Naive thymus-derived CD4-positive, alpha-beta T cell (primary cell): Measurements from ENCODE around the gene ISM2. TPM values are rescaled to one million over a fixed set of nuclear protein-coding genes. Genes with fewer than 3 reads are reported as not detected.

Source experiments
- ATAC-seq: fragments of 150-1000 bp; cut with Tn5 transposase; 2 replicates; pipeline ENCODE4 v1.10.0; 2021; ENCODE audit warnings: mild to moderate bottlenecking, moderate library complexity
- CTCF ChIA-PET: fragments of 350-600 bp; sonication (Branson Sonifier 250); formaldehyde crosslinking; loops from one replicate; lab custom pipeline; 2021; ENCODE audit warnings: antibody characterized with exemption; lab: Charles Lee
- POLR2A ChIA-PET: fragments of 350-600 bp; sonication (Branson Sonifier 250); formaldehyde crosslinking; loops from one replicate; lab custom pipeline; 2021; ENCODE audit warnings: antibody characterized with exemption, inconsistent platforms; lab: Charles Lee
- DNase-seq, 9 donors: peaks; one replicate each; pipeline versions ENCODE4 v3.0.0 to v3.0.0-alpha.2; 2020 to 2022; ENCODE audit warnings: mixed read lengths in 1 of 9
- H3K27ac ChIP-seq: one replicate; pipeline ENCODE4 v1.7.0; 2013; ENCODE audit warnings: mild to moderate bottlenecking, low read depth, low read length, moderate library complexity
- H3K27me3 ChIP-seq, 2 donors: one replicate each; pipeline ENCODE4 v1.7.0; 2013; ENCODE audit warnings: low read length in 2 of 2, mild to moderate bottlenecking in 2 of 2, moderate library complexity in 2 of 2; ENCODE audit not compliant: control insufficient read depth in 2 of 2, insufficient read depth in 2 of 2
- H3K36me3 ChIP-seq, 3 experiments: 1 replicate in 2 of 3; 2 replicates in 1 of 3; pipeline ENCODE4 v1.7.0; 2013; ENCODE audit warnings: low read length in 3 of 3, mild to moderate bottlenecking in 3 of 3, moderate library complexity in 1 of 3; ENCODE audit not compliant: insufficient read depth in 3 of 3, control insufficient read depth in 2 of 3
- H3K4me1 ChIP-seq, 2 donors: one replicate each; pipeline ENCODE4 v1.7.0; 2013; ENCODE audit warnings: low read length in 2 of 2, mild to moderate bottlenecking in 2 of 2, moderate library complexity in 1 of 2; ENCODE audit not compliant: control insufficient read depth in 2 of 2, insufficient read depth in 2 of 2
- H3K4me3 ChIP-seq: 2 replicates; pipeline ENCODE4 v1.7.0; 2013; ENCODE audit warnings: mild to moderate bottlenecking, low read length
- H3K9me3 ChIP-seq, 3 experiments: 1 replicate in 2 of 3; 2 replicates in 1 of 3; pipeline ENCODE4 v1.7.0; 2013; ENCODE audit warnings: low read length in 3 of 3; ENCODE audit not compliant: control insufficient read depth in 2 of 3
- H3K27ac Mint-ChIP-seq, 9 donors: one replicate each; pipeline ENCODE4 v1.8.0; 2020 to 2022; ENCODE audit warnings: mixed read lengths in 9 of 9, mild to moderate bottlenecking in 8 of 9, moderate library complexity in 5 of 9, inconsistent platforms in 2 of 9
- H3K27me3 Mint-ChIP-seq, 5 donors: one replicate each; pipeline ENCODE4 v1.8.0; 2021 to 2022; ENCODE audit warnings: mixed read lengths in 5 of 5, mild to moderate bottlenecking in 1 of 5
- H3K36me3 Mint-ChIP-seq, 5 donors: one replicate each; pipeline ENCODE4 v1.8.0; 2020 to 2022; ENCODE audit warnings: mixed read lengths in 5 of 5, mild to moderate bottlenecking in 3 of 5, inconsistent platforms in 1 of 5
- H3K4me1 Mint-ChIP-seq, 7 donors: one replicate each; pipeline ENCODE4 v1.8.0; 2020 to 2022; ENCODE audit warnings: mixed read lengths in 7 of 7, mild to moderate bottlenecking in 3 of 7, inconsistent platforms in 1 of 7
- H3K4me3 Mint-ChIP-seq, 10 donors: one replicate each; pipeline ENCODE4 v1.8.0; 2020 to 2022; ENCODE audit warnings: mild to moderate bottlenecking in 10 of 10, mixed read lengths in 10 of 10, moderate library complexity in 6 of 10, inconsistent platforms in 2 of 10
- H3K9me3 Mint-ChIP-seq, 11 donors: one replicate each; pipeline ENCODE4 v1.8.0; 2020 to 2022; ENCODE audit warnings: mixed read lengths in 11 of 11, mild to moderate bottlenecking in 4 of 11, inconsistent platforms in 1 of 11, moderate library complexity in 1 of 11
- intact Hi-C, 2 donors: fragments of 100-400 bp; cut with micrococcal nuclease; formaldehyde crosslinking; loops; one replicate each; pipeline ENCODE4 v1.15.1; 2023
- polyA plus RNA-seq, 2 donors: library from polyadenylated mRNA; unstranded; fragments of 300-500 nt; fragmentation: Illumina TruSeq; gene quantifications; one replicate each; pipeline ENCODE4 v1.2.3, GENCODE V29; 2021
- total RNA-seq, 6 experiments: library from RNA in 5 of 6; stranded (reverse) in 5 of 6; gene quantifications; 1 replicate in 5 of 6; 2 replicates in 1 of 6; pipeline ENCODE4 v1.2.3 and lab custom pipeline; 2021 to 2026

The ISM2 gene
- total and polyA plus RNA-seq, 7 experiments from 2014 or later, result not detected

GRCh38 chr14:77489041-77489440 is 9.6 kb downstream of the ISM2 start:
- POLR2A ChIA-PET, result no interaction called here
- peaks cover 0 to 2% (median 0%) of the 10 kb centered on the region in 11 donors for H3K9me3 Mint-ChIP-seq

GRCh38 chr14:77488558-77488957 is 10.1 kb downstream of the ISM2 start:
- Mint-ChIP-seq H3K27ac (no peak overlapping the region), H3K9me3 (peaks cover 0 to 2% (median 0%) of the 10 kb centered on the region in 11 donors), H3K36me3 (no peaks in the 10 kb centered on the region), H3K4me3 (no peak overlapping the region), H3K27me3 (no peaks in the 10 kb centered on the region), H3K4me1 (no peaks in the 10 kb centered on the region)
- no peaks in the 10 kb centered on the region for H3K4me1 ChIP-seq
- H3K27me3 ChIP-seq, result no peaks in the 10 kb centered on the region
- intact Hi-C loops, result no loop called here
- ChIA-PET CTCF (no interaction called here), POLR2A (no interaction called here)
- H3K9me3 ChIP-seq, result no peaks in the 10 kb centered on the region
- H3K36me3 ChIP-seq, result no peaks in the 10 kb centered on the region
- DNase-seq (no peak), ATAC-seq (no peak)
- H3K27ac ChIP-seq, result no peak overlapping the region
- H3K4me3 ChIP-seq, result no peak overlapping the region

More at GRCh38 chr14:77489041-77489440, 9.6 kb downstream of the ISM2 start:
- no peak for ATAC-seq
- Mint-ChIP-seq H3K27ac (peak overlapping the region in 1 of 9 donors; percentile 41), H3K4me1 (no peaks in the 10 kb centered on the region), H3K36me3 (no peaks in the 10 kb centered on the region), H3K27me3 (no peaks in the 10 kb centered on the region), H3K4me3 (no peak overlapping the region)
- Histone ChIP-seq H3K27ac (no peak overlapping the region), H3K27me3 (no peaks in the 10 kb centered on the region), H3K36me3 (no peaks in the 10 kb centered on the region), H3K4me3 (no peak overlapping the region), H3K4me1 (no peaks in the 10 kb centered on the region), H3K9me3 (no peaks in the 10 kb centered on the region)
- CTCF ChIA-PET, result no interaction called here
- DNase-seq, result no peak
- intact Hi-C loops, result no loop called here

GRCh38 chr14:77485901-77486678 is 12.5 kb downstream of the ISM2 start:
- intact Hi-C loops, result no loop called here
- H3K36me3 ChIP-seq, result no peaks in the 10 kb centered on the region
- no peak for DNase-seq
- Mint-ChIP-seq H3K9me3 (peaks cover 0 to 2% (median 0%) of the 10 kb centered on the region in 11 donors), H3K4me3 (no peak overlapping the region), H3K27me3 (no peaks in the 10 kb centered on the region), H3K4me1 (peaks cover 0 to 2% (median 0%) of the 10 kb centered on the region in 7 donors), H3K27ac (no peak overlapping the region), H3K36me3 (no peaks in the 10 kb centered on the region)
- ATAC-seq, result no peak
- H3K4me1 ChIP-seq, result no peaks in the 10 kb centered on the region
- no peak overlapping the region for H3K4me3 ChIP-seq
- POLR2A ChIA-PET, result no interaction called here
- H3K27ac ChIP-seq, result no peak overlapping the region
- CTCF ChIA-PET, result no interaction called here
- H3K9me3 ChIP-seq, result no peaks in the 10 kb centered on the region
- no peaks in the 10 kb centered on the region for H3K27me3 ChIP-seq

- intact Hi-C loops, result no loop called here
- Mint-ChIP-seq H3K27me3 (no peaks in the 10 kb centered on the region), H3K9me3 (peaks cover 0 to 2% (median 0%) of the 10 kb centered on the region in 11 donors), H3K27ac (no peak overlapping the region), H3K4me3 (no peak overlapping the region), H3K4me1 (peaks cover 0 to 2% (median 0%) of the 10 kb centered on the region in 7 donors), H3K36me3 (no peaks in the 10 kb centered on the region)
- Histone ChIP-seq H3K4me3 (no peak overlapping the region), H3K27ac (no peak overlapping the region), H3K4me1 (no peaks in the 10 kb centered on the region), H3K9me3 (no peaks in the 10 kb centered on the region), H3K27me3 (no peaks in the 10 kb centered on the region), H3K36me3 (no peaks in the 10 kb centered on the region)
- DNase-seq, result no peak
- CTCF ChIA-PET, result no interaction called here
- POLR2A ChIA-PET, result no interaction called here
- ATAC-seq, result no peak
These were observed 13.4 kb downstream of the ISM2 start for GRCh38 chr14:77485256-77485655.

- no peaks in the 10 kb centered on the region for H3K9me3 Mint-ChIP-seq
- no peak for DNase-seq
- intact Hi-C loops, result no loop called here
- no peak overlapping the region for H3K4me3 Mint-ChIP-seq
- H3K27me3 Mint-ChIP-seq, result no peaks in the 10 kb centered on the region
- Histone ChIP-seq H3K4me3 (no peak overlapping the region), H3K27me3 (no peaks in the 10 kb centered on the region), H3K9me3 (no peaks in the 10 kb centered on the region), H3K27ac (no peak overlapping the region), H3K36me3 (no peaks in the 10 kb centered on the region), H3K4me1 (no peaks in the 10 kb centered on the region)
- H3K27ac Mint-ChIP-seq, result no peak overlapping the region
- H3K4me1 Mint-ChIP-seq, result peaks cover 0 to 2% (median 0%) of the 10 kb centered on the region in 7 donors
- CTCF ChIA-PET, result interaction anchor here (1.0 kb wide), 1 partner anchor 19 kb away, joined by 3 read pairs; no protein-coding TSS in a partner anchor
- no peaks in the 10 kb centered on the region for H3K36me3 Mint-ChIP-seq
- no peak for ATAC-seq
- POLR2A ChIA-PET, result no interaction called here
These were observed 16.2 kb downstream of the ISM2 start for GRCh38 chr14:77482422-77482821.

DNA sequence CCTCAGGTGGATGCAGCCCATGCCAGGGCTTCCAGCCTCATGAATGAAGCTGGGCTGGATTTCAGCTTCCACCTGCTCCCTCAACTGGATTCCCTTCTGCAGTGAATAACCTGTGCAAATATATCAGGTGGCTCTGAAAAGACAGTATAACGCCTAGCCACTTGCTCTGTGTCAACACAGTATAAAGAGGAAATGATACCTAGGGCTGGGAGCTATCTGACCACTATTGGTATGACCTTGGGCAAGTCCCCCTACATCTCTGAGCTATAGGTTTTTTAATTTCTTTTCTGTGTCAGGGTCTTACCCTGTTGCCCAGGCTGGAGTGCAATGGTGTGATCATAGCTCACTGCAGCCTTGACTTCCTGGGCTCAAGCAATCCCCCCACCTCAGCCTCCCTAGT is 19.8 kb downstream of the ISM2 start:
- ChIA-PET CTCF (no interaction called here), POLR2A (no interaction called here)
- Mint-ChIP-seq H3K4me1 (peaks cover 0 to 4% (median 0%) of the 10 kb centered on the region in 7 donors), H3K9me3 (no peaks in the 10 kb centered on the region), H3K27me3 (no peaks in the 10 kb centered on the region), H3K27ac (no peak overlapping the region), H3K36me3 (no peaks in the 10 kb centered on the region), H3K4me3 (no peak overlapping the region)
- Histone ChIP-seq H3K4me1 (no peaks in the 10 kb centered on the region), H3K27ac (no peak overlapping the region), H3K9me3 (no peaks in the 10 kb centered on the region), H3K27me3 (no peaks in the 10 kb centered on the region), H3K36me3 (no peaks in the 10 kb centered on the region), H3K4me3 (no peak overlapping the region)
- ATAC-seq (no peak), DNase-seq (no peak)
- intact Hi-C loops, result no loop called here

DNA sequence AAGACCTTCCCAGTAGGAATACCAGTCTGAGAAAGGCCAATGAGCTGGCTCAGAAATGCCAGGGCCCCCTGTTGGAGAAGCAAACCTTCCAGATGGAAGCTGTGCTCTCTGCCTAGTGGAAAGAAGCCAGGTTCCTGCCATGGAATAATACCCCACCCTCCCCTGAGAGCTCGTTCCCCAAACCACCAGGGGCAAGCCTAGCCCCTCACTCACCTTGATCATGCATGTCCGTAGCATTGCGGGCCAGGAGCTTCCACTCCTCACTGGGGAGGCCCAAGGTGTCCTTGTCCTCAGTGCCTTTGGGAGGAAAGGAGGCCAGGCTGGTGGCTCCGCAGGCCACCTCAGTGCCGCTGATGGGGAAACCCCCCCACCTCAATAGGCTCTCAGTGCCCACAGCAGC is 20.6 kb downstream of the ISM2 start:
- Histone ChIP-seq H3K9me3 (no peaks in the 10 kb centered on the region), H3K36me3 (no peaks in the 10 kb centered on the region), H3K27ac (no peak overlapping the region), H3K4me1 (no peaks in the 10 kb centered on the region), H3K4me3 (no peak overlapping the region), H3K27me3 (no peaks in the 10 kb centered on the region)
- CTCF ChIA-PET, result interaction anchor here (0.6 kb wide), 1 partner anchor 10 kb away, joined by 3 read pairs; no protein-coding TSS in a partner anchor
- ATAC-seq (no peak), DNase-seq (no peak)
- Mint-ChIP-seq H3K27ac (no peak overlapping the region), H3K9me3 (no peaks in the 10 kb centered on the region), H3K27me3 (no peaks in the 10 kb centered on the region), H3K4me1 (peaks cover 0 to 4% (median 0%) of the 10 kb centered on the region in 7 donors), H3K36me3 (no peaks in the 10 kb centered on the region), H3K4me3 (no peak overlapping the region)
- POLR2A ChIA-PET, result no interaction called here
- intact Hi-C loops, result no loop called here
